H9 (cell line): ENCODE measurements around the gene CORT. TPM values are rescaled to one million over a fixed set of nuclear protein-coding genes. Genes with fewer than 3 reads are reported as not detected.

Experiments
- DNase-seq: peaks from one replicate; pipeline ENCODE4 v3.0.0-alpha.2; 2017
- H2AFZ ChIP-seq: one replicate; pipeline ENCODE4 v1.6.1; 2013; ENCODE audit warnings: mild to moderate bottlenecking, low read length, control low read depth, moderate library complexity
- H2AK5ac ChIP-seq: 2 replicates; pipeline ENCODE4 v1.6.1; 2013; ENCODE audit warnings: low read length, control low read depth, mixed read lengths; ENCODE audit not compliant: insufficient read length
- H2BK120ac ChIP-seq: one replicate; pipeline ENCODE4 v1.6.1; 2013; ENCODE audit warnings: low read depth, mild to moderate bottlenecking, low read length, control low read depth, inconsistent platforms; ENCODE audit not compliant: poor library complexity, severe bottlenecking
- H2BK12ac ChIP-seq: 2 replicates; pipeline ENCODE4 v1.6.1; 2013; ENCODE audit warnings: low read length, control low read depth, mixed read lengths, low read depth; ENCODE audit not compliant: insufficient read length
- H2BK15ac ChIP-seq: 2 replicates; pipeline ENCODE4 v1.6.1; 2013; ENCODE audit warnings: low read depth, low read length, control low read depth
- H2BK20ac ChIP-seq: one replicate; pipeline ENCODE4 v1.6.1; 2013; ENCODE audit warnings: low read depth, mild to moderate bottlenecking, low read length, control low read depth, inconsistent platforms; ENCODE audit not compliant: poor library complexity, severe bottlenecking
- H2BK5ac ChIP-seq: 2 replicates; pipeline ENCODE4 v1.6.1; 2013; ENCODE audit warnings: low read length, control low read depth, mixed read lengths; ENCODE audit not compliant: insufficient read length
- H3K14ac ChIP-seq: 2 replicates; pipeline ENCODE4 v1.6.1; 2013; ENCODE audit warnings: low read length, control low read depth; ENCODE audit not compliant: insufficient read depth
- H3K18ac ChIP-seq: 2 replicates; pipeline ENCODE4 v1.6.1; 2013; ENCODE audit warnings: low read depth, mild to moderate bottlenecking, mixed read lengths, low read length, control low read depth; ENCODE audit not compliant: insufficient read length
- H3K23ac ChIP-seq: 2 replicates; pipeline ENCODE4 v1.6.1; 2013; ENCODE audit warnings: low read length, control low read depth, mixed read lengths, low read depth; ENCODE audit not compliant: insufficient read length
- H3K23me2 ChIP-seq: 2 replicates; pipeline ENCODE4 v1.6.1; 2013; ENCODE audit warnings: low read depth, mild to moderate bottlenecking, mixed read lengths, low read length, control low read depth; ENCODE audit not compliant: insufficient read length, poor library complexity, severe bottlenecking
- H3K27ac ChIP-seq: 2 replicates; pipeline ENCODE4 v1.5.1; 2013; ENCODE audit warnings: low read length, control low read depth, mixed read lengths, low read depth; ENCODE audit not compliant: insufficient read length
- H3K27me3 ChIP-seq: 2 replicates; pipeline ENCODE4 v1.6.1; 2013; ENCODE audit warnings: low read length, control low read depth, inconsistent platforms; ENCODE audit not compliant: insufficient read depth
- H3K4ac ChIP-seq: 2 replicates; pipeline ENCODE4 v1.6.1; 2013; ENCODE audit warnings: low read depth, mild to moderate bottlenecking, control low read depth, inconsistent platforms, low read length, moderate library complexity
- H3K4me1 ChIP-seq: 2 replicates; pipeline ENCODE4 v1.6.1; 2013; ENCODE audit warnings: low read length, control low read depth, inconsistent platforms; ENCODE audit not compliant: insufficient read depth
- H3K4me2 ChIP-seq: 2 replicates; pipeline ENCODE4 v1.6.1; 2013; ENCODE audit warnings: low read length, control low read depth, mixed read lengths; ENCODE audit not compliant: insufficient read length, insufficient read depth
- H3K56ac ChIP-seq: 2 replicates; pipeline ENCODE4 v1.6.1; 2013; ENCODE audit warnings: low read depth, mild to moderate bottlenecking, mixed read lengths, low read length, control low read depth; ENCODE audit not compliant: insufficient read length
- H3K79me1 ChIP-seq: 2 replicates; pipeline ENCODE4 v1.6.1; 2013; ENCODE audit warnings: low read depth, mild to moderate bottlenecking, moderate library complexity, low read length, control low read depth, inconsistent platforms; ENCODE audit not compliant: insufficient read depth, poor library complexity, severe bottlenecking
- H3K79me2 ChIP-seq: 2 replicates; pipeline ENCODE4 v1.6.1; 2013; ENCODE audit warnings: low read length, control low read depth, inconsistent platforms; ENCODE audit not compliant: insufficient read depth
- H3K9ac ChIP-seq: 2 replicates; pipeline ENCODE4 v1.6.1; 2013; ENCODE audit warnings: low read length, control low read depth, mixed read lengths; ENCODE audit not compliant: insufficient read length; ENCODE audit errors: extremely low read depth
- H3K9me3 ChIP-seq: one replicate; pipeline ENCODE4 v1.6.1; 2013; ENCODE audit warnings: low read depth, low read length, inconsistent platforms; ENCODE audit not compliant: control insufficient read depth
- H3T11ph ChIP-seq: one replicate; pipeline ENCODE4 v1.6.1; 2013; ENCODE audit warnings: mild to moderate bottlenecking, low read length, control low read depth, inconsistent platforms
- H4K20me1 ChIP-seq: one replicate; pipeline ENCODE4 v1.6.1; 2013; ENCODE audit not compliant: control insufficient read depth, insufficient read length, insufficient read depth
- H4K5ac ChIP-seq: 2 replicates; pipeline ENCODE4 v1.6.1; 2013; ENCODE audit warnings: low read depth, mild to moderate bottlenecking, mixed read lengths, low read length, control low read depth; ENCODE audit not compliant: insufficient read length
- H4K8ac ChIP-seq: replicated peaks from 2 replicates; pipeline ENCODE4 v1.6.1; 2013; ENCODE audit warnings: low read length, control low read depth, mixed read lengths, low read depth; ENCODE audit not compliant: insufficient read length
- H4K91ac ChIP-seq: 2 replicates; pipeline ENCODE4 v1.6.1; 2013; ENCODE audit warnings: low read depth, mild to moderate bottlenecking, moderate library complexity, mixed read lengths, low read length, control low read depth; ENCODE audit not compliant: insufficient read length
- H3K27ac Mint-ChIP-seq, 3 experiments: 2 replicates in 2 of 3; 3 replicates in 1 of 3; pipeline ENCODE4 v1.8.0; 2020 to 2021; ENCODE audit warnings: mixed read lengths in 3 of 3, mild to moderate bottlenecking in 1 of 3, moderate library complexity in 1 of 3
- H3K27me3 Mint-ChIP-seq: 2 replicates; pipeline ENCODE4 v1.8.0; 2021; ENCODE audit warnings: low read depth, mild to moderate bottlenecking, moderate library complexity, mixed read lengths
- H3K36me3 Mint-ChIP-seq, 3 experiments: 2 replicates in 2 of 3; 3 replicates in 1 of 3; pipeline ENCODE4 v1.8.0; 2020 to 2021; ENCODE audit warnings: low read depth in 3 of 3, mixed read lengths in 3 of 3; ENCODE audit not compliant: insufficient read depth in 1 of 3
- H3K4me1 Mint-ChIP-seq, 2 experiments: 2 replicates each; pipeline ENCODE4 v1.8.0; 2020; ENCODE audit warnings: mixed read lengths in 2 of 2
- H3K4me3 Mint-ChIP-seq, 2 experiments: 2 replicates in 1 of 2; 3 replicates in 1 of 2; pipeline ENCODE4 v1.8.0; 2020 to 2021; ENCODE audit warnings: mild to moderate bottlenecking in 2 of 2, mixed read lengths in 2 of 2, moderate library complexity in 1 of 2
- H3K9me3 Mint-ChIP-seq, 2 experiments: 2 replicates in 1 of 2; 3 replicates in 1 of 2; pipeline ENCODE4 v1.8.0; 2020; ENCODE audit warnings: mild to moderate bottlenecking in 2 of 2, mixed read lengths in 2 of 2, moderate library complexity in 1 of 2
- WGBS: extraction: QIAGEN DNeasy Blood & Tissue Kit; methylation state at CpG from one replicate; pipeline ENCODE4 v1.1.7; 2013; ENCODE audit warnings: missing lambda C conversion rate, low lambda C conversion rate, mixed read lengths; ENCODE audit not compliant: insufficient read length; ENCODE audit errors: extremely low coverage; 5-methylcytosine and 5-hydroxymethylcytosine counted together
- total RNA-seq: library from RNA; stranded (reverse); gene quantifications from 2 replicates; pipeline ENCODE4 v1.2.1, GENCODE V29; 2021
- TF ChIP-seq, protein P1 (sequence below): fragments of 200-600 bp; sonication (generic); conservative IDR thresholded peaks from 3 replicates; pipeline ENCODE4 v1.8.0; 2021; ENCODE audit warnings: antibody characterized with exemption, mild to moderate bottlenecking

Gene CORT
- total RNA-seq, 1 experiment from 2014 or later: not detected

DNA sequence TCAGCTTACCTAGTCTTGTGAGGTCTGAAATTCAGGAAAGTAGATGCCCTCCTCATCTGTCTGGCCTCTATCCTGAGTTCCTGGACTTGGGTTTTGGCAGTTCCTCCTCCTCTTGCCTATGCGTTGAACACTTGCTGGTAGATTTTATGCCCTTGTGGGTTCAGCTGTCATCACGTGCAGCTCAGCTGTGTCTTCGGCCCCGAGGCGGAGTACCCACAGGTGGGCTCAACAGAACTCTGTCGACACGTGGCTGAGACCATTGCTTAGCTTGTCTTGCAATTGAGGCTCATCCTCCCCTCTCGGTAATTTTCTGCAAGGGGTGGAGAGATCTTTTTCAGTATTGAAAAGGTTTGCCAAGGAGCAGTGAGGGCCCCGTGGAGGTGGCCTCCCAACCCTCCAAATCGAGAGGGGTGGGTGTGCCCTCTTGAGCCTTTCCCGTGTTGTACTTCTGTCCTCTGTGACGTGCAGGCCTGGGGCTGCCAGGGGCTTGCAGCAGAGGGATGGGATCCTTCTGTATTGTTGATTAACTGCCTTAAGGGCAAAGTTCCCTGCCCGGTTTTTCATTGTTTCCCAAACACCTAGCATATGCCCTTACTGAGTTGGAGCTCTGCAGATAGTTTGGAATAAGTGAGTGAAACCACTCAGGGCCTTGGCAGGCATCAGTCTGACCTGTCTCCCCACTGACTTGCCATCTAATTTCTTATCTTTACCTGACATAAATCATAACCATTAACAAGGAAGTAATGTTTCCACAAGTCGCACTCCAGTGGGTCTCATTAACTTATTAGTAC, 16.7 kb upstream of the CORT start:
- H3K56ac ChIP-seq: no peak overlapping the region
- no peaks in the 10 kb centered on the region for H4K20me1 ChIP-seq
- no CpG with 5 or more reads among the region's 14 CpGs for WGBS
- Mint-ChIP-seq H3K4me1 (peaks cover 12% of the 10 kb centered on the region in 2 experiments), H3K4me3 (no peak overlapping the region; a peak in 1 of 5 replicates), H3K27ac (no peak overlapping the region), H3K36me3 (peaks cover 0 to 2% (median 1%) of the 10 kb centered on the region in 3 experiments; a peak in 2 of 7 replicates), H3K27me3 (no peaks in the 10 kb centered on the region), H3K9me3 (no peaks in the 10 kb centered on the region)
- no peak overlapping the region for H3K18ac ChIP-seq
- no peaks in the 10 kb centered on the region for H3K79me1 ChIP-seq
- no peak for DNase-seq
- no peak overlapping the region for H2BK20ac ChIP-seq
- H3K23ac ChIP-seq: no peak overlapping the region
- no peak overlapping the region for H3K4me2 ChIP-seq
- no peak overlapping the region for H2BK5ac ChIP-seq
- no peak overlapping the region for H4K8ac ChIP-seq
- H3K14ac ChIP-seq: no peak overlapping the region
- H3K9me3 ChIP-seq: no peaks in the 10 kb centered on the region
- H3K27me3 ChIP-seq: no peaks in the 10 kb centered on the region
- no peaks in the 10 kb centered on the region for H3K79me2 ChIP-seq
- H4K91ac ChIP-seq: no peak overlapping the region
- H3K9ac ChIP-seq: no peak overlapping the region
- H2BK12ac ChIP-seq: no peak overlapping the region
- no peak overlapping the region for H3T11ph ChIP-seq
- H4K5ac ChIP-seq: no peak overlapping the region
- TF ChIP-seq, protein P1, sequence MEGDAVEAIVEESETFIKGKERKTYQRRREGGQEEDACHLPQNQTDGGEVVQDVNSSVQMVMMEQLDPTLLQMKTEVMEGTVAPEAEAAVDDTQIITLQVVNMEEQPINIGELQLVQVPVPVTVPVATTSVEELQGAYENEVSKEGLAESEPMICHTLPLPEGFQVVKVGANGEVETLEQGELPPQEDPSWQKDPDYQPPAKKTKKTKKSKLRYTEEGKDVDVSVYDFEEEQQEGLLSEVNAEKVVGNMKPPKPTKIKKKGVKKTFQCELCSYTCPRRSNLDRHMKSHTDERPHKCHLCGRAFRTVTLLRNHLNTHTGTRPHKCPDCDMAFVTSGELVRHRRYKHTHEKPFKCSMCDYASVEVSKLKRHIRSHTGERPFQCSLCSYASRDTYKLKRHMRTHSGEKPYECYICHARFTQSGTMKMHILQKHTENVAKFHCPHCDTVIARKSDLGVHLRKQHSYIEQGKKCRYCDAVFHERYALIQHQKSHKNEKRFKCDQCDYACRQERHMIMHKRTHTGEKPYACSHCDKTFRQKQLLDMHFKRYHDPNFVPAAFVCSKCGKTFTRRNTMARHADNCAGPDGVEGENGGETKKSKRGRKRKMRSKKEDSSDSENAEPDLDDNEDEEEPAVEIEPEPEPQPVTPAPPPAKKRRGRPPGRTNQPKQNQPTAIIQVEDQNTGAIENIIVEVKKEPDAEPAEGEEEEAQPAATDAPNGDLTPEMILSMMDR: no peak
- H2AK5ac ChIP-seq: no peak overlapping the region
- no peak overlapping the region for H2BK120ac ChIP-seq
- H2BK15ac ChIP-seq: no peak overlapping the region
- no peak overlapping the region for H2AFZ ChIP-seq
- no peaks in the 10 kb centered on the region for H3K4me1 ChIP-seq
- H3K4ac ChIP-seq: no peak overlapping the region
- H3K27ac ChIP-seq: no peak overlapping the region
- H3K23me2 ChIP-seq: peaks cover 4% of the 10 kb centered on the region
